OCI-LY1 (cell line): ENCODE data around the gene FOXA1.

Experiments used
- H2AFZ ChIP-seq: fragments of 200-600 bp; sonication (generic), shearing (Covaris generic); 2 replicates; pipeline ENCODE4 v1.6.0; 2014; ENCODE audit warnings: antibody characterized with exemption, mild to moderate bottlenecking, low read length
- H3F3A ChIP-seq: fragments of 200-600 bp; sonication (generic), shearing (Covaris generic); 2 replicates; pipeline ENCODE4 v1.6.0; 2014; ENCODE audit warnings: mild to moderate bottlenecking, antibody characterized with exemption, low read length, moderate library complexity; ENCODE audit not compliant: insufficient read depth
- H3K27ac ChIP-seq: fragments of 200-600 bp; sonication (generic); 2 replicates; pipeline ENCODE4 v1.5.1; 2014; ENCODE audit warnings: low read length, mixed run types, mild to moderate bottlenecking, low read depth; ENCODE audit not compliant: poor library complexity, severe bottlenecking
- H3K27me3 ChIP-seq: fragments of 200-600 bp; sonication (generic); 2 replicates; pipeline ENCODE4 v1.6.0; 2014; ENCODE audit warnings: antibody characterized with exemption, mild to moderate bottlenecking, low read length, moderate library complexity; ENCODE audit not compliant: insufficient read depth
- H3K36me3 ChIP-seq: fragments of 200-600 bp; sonication (generic); 2 replicates; pipeline ENCODE4 v1.6.1; 2014; ENCODE audit warnings: mild to moderate bottlenecking, antibody characterized with exemption, low read length, moderate library complexity, mixed read lengths; ENCODE audit not compliant: insufficient read depth
- H3K4me1 ChIP-seq: fragments of 200-600 bp; sonication (generic); 2 replicates; pipeline ENCODE4 v1.5.1; 2014; ENCODE audit warnings: mild to moderate bottlenecking, low read length, moderate library complexity; ENCODE audit not compliant: insufficient read depth, severe bottlenecking
- H3K4me2 ChIP-seq: fragments of 200-600 bp; sonication (generic), shearing (Covaris generic); 2 replicates; pipeline ENCODE4 v1.6.1; 2014; ENCODE audit warnings: low read length
- H3K4me3 ChIP-seq: fragments of 200-600 bp; sonication (generic); 2 replicates; pipeline ENCODE4 v1.5.1; 2014; ENCODE audit warnings: low read length, low read depth, mild to moderate bottlenecking, mixed read lengths; ENCODE audit not compliant: poor library complexity, severe bottlenecking
- H3K79me2 ChIP-seq: fragments of 200-600 bp; shearing (Covaris generic); 2 replicates; pipeline ENCODE4 v1.6.1; 2016; ENCODE audit warnings: mixed run types, low read length, mixed read lengths; ENCODE audit not compliant: insufficient read depth
- H3K9ac ChIP-seq: fragments of 200-600 bp; sonication (generic), shearing (Covaris generic); 2 replicates; pipeline ENCODE4 v1.6.1; 2014; ENCODE audit warnings: mild to moderate bottlenecking, low read length, mixed read lengths
- H3K9me2 ChIP-seq: fragments of 200-600 bp; sonication (generic), shearing (Covaris generic); 2 replicates; pipeline ENCODE4 v1.6.1; 2014; ENCODE audit warnings: low read depth, mild to moderate bottlenecking, low read length, mixed read lengths
- H3K9me3 ChIP-seq: fragments of 200-600 bp; shearing (Covaris generic); 2 replicates; pipeline ENCODE4 v1.6.1; 2014; ENCODE audit warnings: low read length, mixed read lengths
- H4K20me1 ChIP-seq: fragments of 200-600 bp; sonication (generic), shearing (Covaris generic); 2 replicates; pipeline ENCODE4 v1.6.0; 2016; ENCODE audit warnings: mild to moderate bottlenecking, low read length; ENCODE audit not compliant: insufficient read depth
- CTCF ChIP-seq: fragments of 200-600 bp; sonication (generic), shearing (Covaris generic); IDR thresholded peaks from 2 replicates; pipeline ENCODE4 v1.5.1; 2017; ENCODE audit warnings: mild to moderate bottlenecking, antibody characterized with exemption, low read length, moderate library complexity, mixed read lengths
- EZH2 ChIP-seq: fragments of 200-600 bp; sonication (generic), shearing (Covaris generic); IDR thresholded peaks from 2 replicates; pipeline ENCODE4 v1.8.0; 2017; ENCODE audit warnings: borderline replicate concordance, mixed run types, mild to moderate bottlenecking, antibody characterized with exemption, low read length, moderate library complexity, mixed read lengths

FOXA1 gene

DNA sequence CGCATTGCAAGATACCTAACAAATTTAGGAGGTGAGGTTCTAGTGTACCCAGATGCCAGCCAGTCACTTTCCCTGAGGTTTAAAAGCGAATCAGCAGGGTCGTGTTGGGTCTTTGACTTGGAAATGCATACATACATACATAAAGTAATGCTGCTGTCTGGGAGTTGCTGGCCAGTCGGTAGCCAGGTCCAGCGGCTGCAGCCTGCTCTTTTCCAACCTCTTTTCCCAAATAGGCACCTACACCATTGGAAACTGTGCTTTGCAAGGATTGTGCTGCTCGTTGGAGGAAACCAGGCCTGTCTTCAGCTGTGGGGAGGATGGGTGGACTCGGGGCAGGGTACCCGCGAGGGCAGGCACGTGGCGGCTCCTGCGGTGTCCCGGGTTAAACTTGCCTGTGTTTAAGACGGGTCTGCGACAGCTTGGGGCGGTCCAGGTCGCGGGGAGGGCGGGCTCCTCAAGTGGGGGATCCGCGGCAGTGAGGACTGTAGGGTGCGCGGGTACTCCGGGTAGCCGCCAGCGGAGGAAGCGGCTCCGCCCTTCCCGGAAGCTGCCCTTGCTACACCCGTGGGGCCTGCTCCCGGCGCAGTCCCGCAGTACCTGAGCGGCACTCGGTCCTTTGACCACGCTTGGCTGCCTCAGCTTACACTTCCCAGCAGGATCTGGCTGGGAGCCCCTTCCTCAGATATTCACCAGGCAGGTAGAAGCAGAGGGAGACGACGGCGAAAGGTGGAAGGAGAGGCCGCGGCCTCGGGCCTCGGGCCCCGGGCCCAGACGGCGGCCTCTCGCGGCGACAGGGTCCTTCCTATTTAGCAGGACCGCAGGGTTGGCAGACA is 3.1 kb upstream of the FOXA1 start:
- H3K4me3 ChIP-seq = no peak overlapping the region
- H3K79me2 ChIP-seq = no peaks in the 10 kb centered on the region
- no peaks in the 10 kb centered on the region for H3K9me2 ChIP-seq
- no peaks in the 10 kb centered on the region for H3K4me1 ChIP-seq
- H3F3A ChIP-seq = no peaks in the 10 kb centered on the region
- no peak overlapping the region for H3K4me2 ChIP-seq
- no peak for TF ChIP-seq EZH2
- no peak for TF ChIP-seq CTCF
- no peaks in the 10 kb centered on the region for H3K36me3 ChIP-seq
- H3K9me3 ChIP-seq = no peaks in the 10 kb centered on the region
- H2AFZ ChIP-seq = no peak overlapping the region
- H4K20me1 ChIP-seq = no peaks in the 10 kb centered on the region
- no peak overlapping the region for H3K9ac ChIP-seq
- no peak overlapping the region for H3K27ac ChIP-seq
- H3K27me3 ChIP-seq = no peaks in the 10 kb centered on the region

- H2AFZ ChIP-seq = no peak overlapping the region
- TF ChIP-seq CTCF (no peak), EZH2 (no peak)
- no peak overlapping the region for H3K9ac ChIP-seq
- H3K79me2 ChIP-seq = no peaks in the 10 kb centered on the region
- H3K4me3 ChIP-seq = no peak overlapping the region
- no peaks in the 10 kb centered on the region for H3K9me3 ChIP-seq
- H3K4me2 ChIP-seq = no peak overlapping the region
- no peaks in the 10 kb centered on the region for H3K9me2 ChIP-seq
- no peaks in the 10 kb centered on the region for H3K27me3 ChIP-seq
- H3F3A ChIP-seq = no peaks in the 10 kb centered on the region
- H4K20me1 ChIP-seq = no peaks in the 10 kb centered on the region
- no peaks in the 10 kb centered on the region for H3K4me1 ChIP-seq
- H3K36me3 ChIP-seq = no peaks in the 10 kb centered on the region
- H3K27ac ChIP-seq = no peak overlapping the region
Observed at GRCh38 chr14:37597538-37597913, 2.5 kb upstream of the FOXA1 start.

- Histone ChIP-seq H3K36me3 (no peaks in the 10 kb centered on the region), H3K9me2 (no peaks in the 10 kb centered on the region), H3K79me2 (no peaks in the 10 kb centered on the region), H3F3A (no peaks in the 10 kb centered on the region), H3K9ac (no peak overlapping the region), H3K4me2 (no peak overlapping the region), H3K27me3 (no peaks in the 10 kb centered on the region), H4K20me1 (no peaks in the 10 kb centered on the region), H2AFZ (no peak overlapping the region), H3K4me3 (no peak overlapping the region), H3K27ac (no peak overlapping the region), H3K4me1 (no peaks in the 10 kb centered on the region), H3K9me3 (no peaks in the 10 kb centered on the region)
- no peak for TF ChIP-seq EZH2
- TF ChIP-seq CTCF = no peak
Observed at GRCh38 chr14:37596790-37597472, 1.9 kb upstream of the FOXA1 start.
